AG04449 (cell line): ENCODE data around the gene ZFR.
"Not testable (repeated sequence)": the region's sequence is repeated elsewhere in the genome, so short reads cannot be mapped to it uniquely, and the experiment has no call there.

Source experiments
- CTCF ChIA-PET: fragments of 350-600 bp; formaldehyde crosslinking; extraction: SDS; loops from one replicate; lab custom pipeline; 2021; ENCODE audit warnings: antibody characterized with exemption; lab: Yijun Ruan, JAX
- POLR2A ChIA-PET: fragments of 400-600, 350-600 bp; formaldehyde crosslinking; extraction: SDS; loops from one replicate; lab custom pipeline; 2020; ENCODE audit warnings: antibody characterized with exemption, inconsistent platforms; lab: Yijun Ruan, JAX
- DNase-seq: peaks from one replicate; pipeline ENCODE4 v3.0.0-alpha.2; 2010; ENCODE audit warnings: low read depth, low spot score
- H3K4me3 ChIP-seq: 2 replicates; pipeline ENCODE4 v1.5.1; 2011; ENCODE audit warnings: low read depth, mild to moderate bottlenecking, control low read depth, low read length
- CTCF ChIP-seq: IDR thresholded peaks from one replicate; pipeline ENCODE4 v1.5.1; 2011; ENCODE audit warnings: mild to moderate bottlenecking, moderate library complexity, low read length, control low read depth, inconsistent platforms; ENCODE audit not compliant: insufficient read depth; ENCODE audit errors: missing control alignments

Gene ZFR

GRCh38 chr5:32325062-32325461 lies 119.5 kb downstream of the ZFR start:
- ChIA-PET POLR2A (no interaction called here), CTCF (interaction anchor here (0.6 to 1.7 kb wide), 3 partner anchors 25 to 93 kb away, joined by 3 to 8 read pairs (median 3); no protein-coding TSS in a partner anchor)
- no peak for DNase-seq
- TF ChIP-seq CTCF: no peak
- no peak overlapping the region for H3K4me3 ChIP-seq

GRCh38 chr5:32323741-32324140 lies 120.8 kb downstream of the ZFR start:
- no peak for TF ChIP-seq CTCF
- ChIA-PET CTCF (no interaction called here), POLR2A (no interaction called here)
- H3K4me3 ChIP-seq: no peak overlapping the region
- no peak for DNase-seq

- no peak overlapping the region for H3K4me3 ChIP-seq
- ChIA-PET CTCF (no interaction called here), POLR2A (no interaction called here)
- no peak for TF ChIP-seq CTCF
- no peak for DNase-seq
These were observed 121.7 kb downstream of the ZFR start for GRCh38 chr5:32322882-32323281.

GRCh38 chr5:32321787-32322186 lies 122.8 kb downstream of the ZFR start:
- H3K4me3 ChIP-seq, POLR2A ChIA-PET, DNase-seq: not testable (repeated sequence)
- CTCF ChIA-PET: interaction anchor here (4.5 kb wide), 1 partner anchor 9 kb away, joined by 35 read pairs; no protein-coding TSS in a partner anchor

GRCh38 chr5:32320576-32320975 lies 124.0 kb downstream of the ZFR start:
- H3K4me3 ChIP-seq: no peak overlapping the region
- DNase-seq: no peak
- ChIA-PET CTCF (interaction anchor here (4.5 kb wide), 1 partner anchor 10 kb away, joined by 35 read pairs; no protein-coding TSS in a partner anchor), POLR2A (no interaction called here)
- no peak for TF ChIP-seq CTCF

- ChIA-PET CTCF (interaction anchor here (4.5 kb wide), 1 partner anchor 10 kb away, joined by 35 read pairs; no protein-coding TSS in a partner anchor), POLR2A (no interaction called here)
- no peak for DNase-seq
- H3K4me3 ChIP-seq: no peak overlapping the region
- TF ChIP-seq CTCF: no peak
These were observed 124.5 kb downstream of the ZFR start for GRCh38 chr5:32319926-32320543.

GRCh38 chr5:32319392-32319791 lies 125.1 kb downstream of the ZFR start:
- TF ChIP-seq CTCF: no peak
- POLR2A ChIA-PET: no interaction called here
- no peak for DNase-seq
- CTCF ChIA-PET: interaction anchor here (4.5 kb wide), 1 partner anchor 11 kb away, joined by 35 read pairs; no protein-coding TSS in a partner anchor
- H3K4me3 ChIP-seq: no peak overlapping the region
